GM12891 (cell line): ENCODE measurements around the gene B4GALT5.

ENCODE experiments used
- POLR2A ChIP-seq: IDR thresholded peaks from 2 replicates; pipeline ENCODE4 v1.6.1; 2011; ENCODE audit warnings: low read depth, low read length, control low read depth
- POLR2AphosphoS5 ChIP-seq: IDR thresholded peaks from 2 replicates; pipeline ENCODE4 v1.6.1; 2011; ENCODE audit warnings: low read depth, low read length, control low read depth
- SPI1 ChIP-seq: IDR thresholded peaks from 2 replicates; pipeline ENCODE4 v1.6.1; 2011; ENCODE audit warnings: low read depth, low read length, control low read depth
- TAF1 ChIP-seq: IDR thresholded peaks from 2 replicates; pipeline ENCODE4 v1.6.1; 2011; ENCODE audit warnings: low read depth, low read length, control low read depth

GRCh38 chr20:49749625-49750024 is 35.9 kb upstream of the B4GALT5 start:
- TF ChIP-seq POLR2AphosphoS5: no peak
- no peak for TF ChIP-seq SPI1
- no peak for TF ChIP-seq TAF1
- TF ChIP-seq POLR2A: no peak
